ENCODE results near the gene ME2.

DNA sequence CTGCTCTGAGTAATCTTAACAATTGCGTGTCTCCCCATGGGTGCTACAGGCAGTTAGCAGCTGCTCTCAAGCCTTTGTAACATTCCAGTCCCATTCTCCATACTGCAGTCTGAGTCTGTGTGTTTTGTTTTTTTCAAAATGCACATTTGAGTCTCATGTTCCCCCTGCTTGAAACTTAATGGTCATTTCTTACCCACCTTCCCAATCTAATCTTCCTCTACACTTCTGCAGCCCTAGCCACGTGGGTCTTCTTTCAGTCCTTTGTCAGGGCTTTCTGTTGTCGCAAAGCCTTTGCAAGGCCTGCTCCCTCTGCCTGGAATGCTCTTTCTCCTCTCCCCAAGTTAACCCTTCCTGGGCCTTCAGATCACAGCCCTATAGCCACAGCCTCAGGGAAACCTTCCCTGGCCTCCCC is 113.4 kb downstream of the ME2 start:
- TF ChIP-seq POLR2A (IDR thresholded peaks at IDR 0.05) (no peak), POLR2AphosphoS5 (IDR thresholded peaks at IDR 0.05) (no peak)
- TF ChIP-seq, protein P1, sequence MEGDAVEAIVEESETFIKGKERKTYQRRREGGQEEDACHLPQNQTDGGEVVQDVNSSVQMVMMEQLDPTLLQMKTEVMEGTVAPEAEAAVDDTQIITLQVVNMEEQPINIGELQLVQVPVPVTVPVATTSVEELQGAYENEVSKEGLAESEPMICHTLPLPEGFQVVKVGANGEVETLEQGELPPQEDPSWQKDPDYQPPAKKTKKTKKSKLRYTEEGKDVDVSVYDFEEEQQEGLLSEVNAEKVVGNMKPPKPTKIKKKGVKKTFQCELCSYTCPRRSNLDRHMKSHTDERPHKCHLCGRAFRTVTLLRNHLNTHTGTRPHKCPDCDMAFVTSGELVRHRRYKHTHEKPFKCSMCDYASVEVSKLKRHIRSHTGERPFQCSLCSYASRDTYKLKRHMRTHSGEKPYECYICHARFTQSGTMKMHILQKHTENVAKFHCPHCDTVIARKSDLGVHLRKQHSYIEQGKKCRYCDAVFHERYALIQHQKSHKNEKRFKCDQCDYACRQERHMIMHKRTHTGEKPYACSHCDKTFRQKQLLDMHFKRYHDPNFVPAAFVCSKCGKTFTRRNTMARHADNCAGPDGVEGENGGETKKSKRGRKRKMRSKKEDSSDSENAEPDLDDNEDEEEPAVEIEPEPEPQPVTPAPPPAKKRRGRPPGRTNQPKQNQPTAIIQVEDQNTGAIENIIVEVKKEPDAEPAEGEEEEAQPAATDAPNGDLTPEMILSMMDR (IDR thresholded peaks at IDR 0.05): no peak
